Raji (cell line): ENCODE data around the gene SLC26A6.

Source experiments
- POLR2A ChIP-seq: IDR thresholded peaks from 2 replicates; pipeline ENCODE4 v1.6.1; 2011; ENCODE audit warnings: low read depth, low read length, control low read depth; ENCODE audit not compliant: insufficient read depth

The SLC26A6 gene

DNA sequence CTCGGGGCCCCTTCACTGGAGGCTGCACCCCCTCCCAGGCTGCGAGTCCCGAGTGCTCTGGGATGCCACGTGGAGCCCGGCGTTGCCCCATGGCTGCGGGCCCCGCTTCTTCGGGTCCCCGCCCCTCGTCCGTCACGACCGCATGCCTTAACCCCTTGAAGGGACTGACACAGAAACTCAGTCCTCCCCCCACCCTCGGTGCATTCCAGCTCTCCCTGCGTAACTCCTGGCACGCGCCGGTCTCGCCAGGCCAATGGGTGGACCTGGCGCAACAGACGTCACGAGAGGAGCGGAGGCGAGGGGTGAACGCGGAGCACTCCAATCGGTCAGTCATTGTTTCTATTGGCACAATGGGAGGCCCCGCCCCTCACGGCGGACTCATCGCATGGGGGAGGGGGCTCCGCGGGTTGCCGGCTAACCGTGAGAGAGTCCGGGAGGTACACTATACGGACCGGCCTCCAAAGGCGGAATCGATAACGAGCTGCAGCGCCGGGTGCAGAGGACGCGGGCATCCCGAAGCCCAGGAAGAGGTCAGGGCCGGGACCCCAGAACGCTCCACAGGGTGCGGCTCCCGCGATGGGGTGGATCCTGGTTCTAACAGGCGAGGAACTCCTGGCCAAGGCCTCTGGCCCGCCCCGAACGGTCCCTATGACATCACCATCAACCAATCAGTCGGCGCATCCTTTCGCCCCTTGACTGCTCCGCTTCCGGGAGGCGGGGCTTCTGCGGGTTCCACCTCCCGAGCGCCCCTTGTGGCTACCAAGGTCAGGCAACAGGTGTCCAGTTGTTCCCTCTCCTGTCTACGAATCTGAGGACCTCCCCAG lies 28.4 kb upstream of the SLC26A6 start:
- TF ChIP-seq POLR2A = peak; percentile 66; the same call in 1 of the 2 replicates

DNA sequence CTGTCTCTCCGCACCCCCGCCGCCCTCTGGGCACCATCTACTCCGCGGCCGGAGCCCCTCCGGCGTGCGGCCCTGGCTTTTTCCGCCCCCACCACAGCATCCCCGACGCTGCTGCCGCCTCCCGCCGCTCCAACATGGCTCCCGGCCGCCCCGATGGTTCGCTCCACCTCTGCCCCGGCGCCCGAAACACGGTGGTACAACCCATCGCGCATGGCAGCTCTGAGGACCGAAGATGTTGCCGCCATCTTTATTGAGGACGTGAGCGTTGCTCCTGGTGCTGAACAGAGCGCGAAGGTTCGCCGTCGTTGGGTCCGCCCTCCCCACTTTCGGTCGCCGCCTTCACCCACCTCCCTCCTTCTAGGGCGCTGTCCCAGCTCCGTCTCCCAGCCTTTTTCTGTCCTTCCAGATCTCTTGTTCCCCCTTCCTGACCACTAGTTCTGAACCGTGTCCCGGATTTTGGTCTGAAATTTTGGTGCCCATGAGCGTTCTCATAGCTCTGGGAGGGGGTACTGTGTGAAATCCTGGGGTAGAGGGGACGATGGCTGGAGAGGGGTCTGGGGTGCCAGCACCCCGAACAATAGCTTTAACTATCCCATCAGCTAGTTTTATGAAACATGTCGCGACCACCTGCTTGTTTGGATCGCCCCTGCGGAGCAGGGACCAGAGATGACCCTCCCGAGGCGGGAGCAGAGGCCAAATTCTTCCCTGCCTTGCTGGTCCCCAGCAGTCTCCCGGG lies 27.7 kb upstream of the SLC26A6 start, which contains the start of gene CELSR3:
Gene CELSR3, minus strand, starts transcription at position 134 of the 736 bp plus-strand sequence. CDS start 252 bp downstream, outside the sequence.
- TF ChIP-seq POLR2A = peak; percentile 77

DNA sequence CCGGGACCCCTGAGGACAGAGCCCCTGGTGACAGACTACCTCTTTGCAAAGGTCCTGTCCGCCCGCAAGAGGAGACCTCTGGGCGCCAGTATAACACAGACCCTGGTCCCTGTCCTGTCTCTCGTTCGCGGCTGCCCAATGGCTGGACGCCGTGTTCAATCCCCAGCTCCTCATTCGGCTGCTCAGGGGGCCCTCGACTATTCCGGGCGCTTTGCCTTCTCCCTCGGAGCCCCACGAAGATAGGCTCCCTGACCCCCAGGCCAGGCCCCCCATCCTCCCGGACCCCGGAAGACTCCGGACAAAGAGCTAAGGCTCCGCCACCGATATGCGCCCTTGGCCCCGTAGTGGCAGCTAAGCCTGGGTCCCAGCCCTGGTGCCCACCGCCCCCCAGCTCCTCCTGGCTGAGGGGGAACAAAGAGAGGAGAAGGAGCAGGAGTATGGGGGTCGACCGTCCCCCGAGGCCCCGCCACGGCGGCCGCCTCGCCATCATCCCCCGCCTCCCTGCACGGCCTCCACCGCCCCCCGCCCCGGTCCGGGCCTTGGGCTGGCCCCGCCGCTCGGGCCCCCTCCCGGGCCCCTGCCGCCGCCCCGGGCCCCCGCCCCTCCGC lies 27.0 kb upstream of the SLC26A6 start:
- no peak for TF ChIP-seq POLR2A

DNA sequence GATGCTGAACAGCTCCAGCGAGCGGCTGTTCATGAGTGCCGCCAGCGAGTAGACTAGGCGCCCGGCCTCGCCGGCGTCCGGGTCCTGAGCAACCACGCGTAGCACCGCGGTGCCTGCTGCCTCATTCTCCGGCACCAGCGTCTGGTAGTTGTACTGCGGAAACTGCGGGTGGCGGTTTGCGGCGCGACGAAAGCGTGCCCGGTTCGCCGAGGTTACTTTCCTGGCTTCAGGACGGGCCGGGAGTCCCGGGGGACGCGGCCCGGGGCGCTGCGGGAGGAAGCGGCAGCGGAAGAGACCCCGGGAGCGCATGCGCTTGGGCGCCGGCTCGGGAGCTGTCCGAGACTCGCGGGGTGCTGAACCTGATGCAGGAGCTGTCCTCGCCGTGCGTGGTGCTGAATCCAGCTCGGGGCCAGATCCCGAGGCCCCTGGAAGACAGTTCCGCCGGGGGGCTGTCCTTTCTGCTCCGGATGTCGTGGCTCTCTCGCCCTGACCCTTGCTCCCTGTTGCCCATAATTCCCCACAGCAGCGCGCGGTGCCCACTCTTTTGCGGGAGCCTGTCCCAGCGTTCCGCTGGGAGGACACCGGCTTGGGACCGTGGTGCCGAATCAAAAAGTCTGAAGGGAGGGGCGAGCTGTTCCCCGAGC lies 26.4 kb upstream of the SLC26A6 start:
- no peak for TF ChIP-seq POLR2A

DNA sequence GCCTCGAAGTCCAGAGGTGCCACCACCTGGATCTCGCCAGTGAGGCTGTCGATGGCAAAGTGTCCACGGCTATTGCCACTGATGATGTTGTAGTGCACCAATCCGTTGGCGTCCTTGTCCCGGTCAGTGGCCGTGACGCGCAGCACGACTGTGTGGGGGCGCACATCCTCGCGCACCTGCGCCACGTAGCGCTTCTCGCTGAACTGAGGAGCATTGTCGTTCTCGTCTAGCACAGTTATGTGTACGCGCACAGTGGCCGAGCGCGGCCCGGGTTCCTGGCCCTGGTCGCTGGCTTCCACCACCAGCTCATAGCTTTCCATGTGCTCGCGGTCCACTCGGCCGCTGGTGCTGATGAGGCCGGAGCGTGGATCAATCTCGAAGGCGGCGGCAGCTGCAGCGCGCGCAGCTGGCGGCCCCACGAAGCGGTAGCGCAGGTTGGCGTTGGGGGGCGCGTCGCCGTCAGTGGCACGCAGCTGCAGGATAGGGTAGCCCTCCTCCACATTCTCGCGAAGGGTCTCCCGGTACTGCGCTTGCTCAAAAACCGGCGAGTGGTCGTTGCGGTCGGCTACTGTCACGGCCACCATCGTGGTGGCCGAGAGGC lies 25.6 kb upstream of the SLC26A6 start:
- TF ChIP-seq POLR2A = no peak

DNA sequence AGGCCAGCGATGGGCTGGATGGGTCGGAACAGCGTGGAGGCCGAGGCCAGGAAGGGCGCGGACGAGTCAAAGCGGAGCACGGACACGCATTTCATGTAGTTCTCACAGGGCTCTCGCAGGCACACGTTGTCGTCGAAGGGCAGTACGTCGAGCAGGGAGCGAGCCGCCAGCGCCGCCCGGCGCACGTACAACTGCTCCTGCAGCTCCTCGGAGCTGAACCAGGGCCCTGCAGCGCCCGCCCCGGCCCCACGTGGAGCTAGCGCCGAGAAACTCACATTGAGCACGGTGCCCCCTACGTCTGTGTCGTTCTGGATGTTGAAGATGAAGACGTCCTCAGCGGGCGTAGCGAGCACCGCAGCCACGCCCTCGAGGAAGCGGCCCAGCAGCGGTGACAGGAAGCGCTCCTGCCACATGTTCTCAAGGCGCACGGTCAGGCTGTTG lies 21.6 kb upstream of the SLC26A6 start:
- TF ChIP-seq POLR2A = no peak

DNA sequence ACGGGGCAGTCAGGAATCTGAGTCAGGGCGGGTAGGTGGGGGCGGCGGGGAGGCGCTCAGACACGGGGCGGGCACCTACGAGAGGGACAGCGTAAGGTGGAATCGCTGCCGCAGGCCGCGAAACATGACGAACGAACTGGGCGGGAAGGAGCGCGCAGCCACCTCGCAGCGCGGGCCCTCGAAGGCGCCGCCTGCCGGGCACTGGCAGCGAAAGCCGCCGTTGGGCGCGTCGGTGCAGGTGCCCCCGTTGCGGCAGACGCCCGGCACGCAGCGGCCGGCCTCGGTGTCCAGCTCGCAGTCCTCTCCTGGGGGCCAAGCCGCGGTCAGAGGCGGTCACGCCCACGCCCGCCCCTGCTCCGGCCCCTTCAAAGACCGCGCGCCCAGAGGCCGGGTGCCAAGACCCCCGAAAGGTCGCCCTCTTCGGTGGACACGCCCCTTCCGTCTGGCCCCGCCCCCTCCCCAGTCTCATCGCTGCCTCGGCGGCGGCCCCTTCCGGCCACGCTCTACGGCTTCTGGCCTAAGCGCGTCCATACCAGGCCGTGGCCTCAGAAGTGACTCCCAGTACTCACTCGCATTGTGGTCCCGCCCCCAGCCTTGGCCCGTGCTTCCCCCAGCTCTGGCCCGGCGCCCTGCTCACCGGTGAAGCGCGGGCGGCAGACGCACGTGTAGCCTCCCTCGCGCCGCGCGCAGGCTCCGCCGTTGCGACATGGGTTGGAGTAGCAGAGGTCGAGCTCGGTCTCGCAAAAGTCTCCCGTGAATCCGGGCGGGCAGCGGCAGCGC lies 21.0 kb upstream of the SLC26A6 start:
- peak; percentile 46; the same call in 1 of the 2 replicates for TF ChIP-seq POLR2A

DNA sequence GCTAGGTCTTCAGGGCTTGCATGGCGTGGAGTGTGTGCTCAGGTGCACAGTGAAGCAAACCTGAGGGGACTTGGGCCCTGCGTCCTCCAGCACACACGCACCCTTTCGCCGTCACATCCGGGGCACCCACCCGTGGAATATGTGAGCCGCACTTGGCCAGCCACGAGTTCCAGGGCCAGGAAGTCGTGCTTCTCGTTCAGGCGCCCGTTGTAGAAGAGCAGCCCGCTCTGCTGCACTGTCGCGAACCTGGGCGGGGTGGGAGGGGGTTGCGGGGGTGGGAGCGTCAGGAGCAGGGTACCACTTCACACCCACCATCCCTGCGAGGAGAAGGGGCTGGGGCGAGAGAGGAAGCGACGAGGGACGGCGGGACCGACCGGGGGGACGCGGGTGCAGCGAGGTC lies 20.3 kb upstream of the SLC26A6 start:
- no peak for TF ChIP-seq POLR2A

DNA sequence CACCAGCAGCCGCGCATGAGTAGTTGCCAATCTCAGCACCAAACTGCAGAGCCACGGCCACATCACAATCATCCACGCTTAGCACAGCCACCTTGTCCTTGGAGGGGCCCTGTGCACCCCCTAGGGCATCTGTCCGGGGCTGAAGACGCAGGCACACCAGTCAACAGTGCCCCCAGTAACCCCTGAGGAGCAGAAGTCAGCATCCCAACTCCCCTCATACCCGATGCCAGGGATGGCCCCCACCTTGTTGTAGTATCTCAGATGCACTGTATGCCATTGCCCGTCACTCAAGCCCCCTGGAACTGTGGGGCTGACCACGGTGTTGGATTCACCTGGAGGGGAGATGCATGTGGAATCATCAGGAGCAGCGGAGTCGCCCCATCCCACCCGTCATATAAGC lies 19.8 kb upstream of the SLC26A6 start:
- no peak for TF ChIP-seq POLR2A

DNA sequence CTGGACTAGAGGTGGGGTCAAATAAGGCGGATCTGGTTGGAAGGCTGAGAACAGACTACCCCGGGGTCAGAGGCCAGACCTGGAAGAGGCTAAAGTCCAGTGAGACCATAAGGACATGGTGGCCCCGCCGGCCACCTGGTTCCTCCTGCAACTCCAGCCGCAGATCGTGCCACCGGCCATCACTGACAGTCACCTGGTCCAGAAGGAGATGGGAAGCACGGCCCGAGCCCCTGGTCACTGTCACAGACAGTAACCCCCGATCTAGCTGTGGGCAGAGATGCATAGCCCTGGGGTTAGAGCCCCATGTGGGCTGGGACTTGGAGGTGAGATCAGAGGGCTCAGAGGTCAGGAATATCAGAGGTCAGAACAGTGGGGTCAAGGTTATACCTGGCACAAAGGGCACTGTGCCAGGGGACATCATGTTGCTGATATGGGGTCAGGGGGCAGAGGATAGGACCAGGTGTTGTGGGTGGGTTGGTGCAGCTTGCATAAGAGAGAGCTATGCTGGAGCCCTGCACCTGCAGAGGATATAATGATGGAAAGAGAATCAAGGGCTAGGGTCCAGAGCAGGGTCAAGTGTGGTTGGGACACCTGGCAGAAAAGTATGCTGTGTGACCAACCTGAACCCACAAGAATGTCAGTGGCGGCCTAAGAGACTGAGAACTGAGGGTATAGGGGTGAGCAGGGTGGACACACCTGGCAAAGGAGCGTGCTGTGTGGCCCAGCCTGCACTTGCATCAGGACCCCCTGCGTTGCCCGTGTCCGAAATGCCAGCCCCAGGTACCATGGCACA lies 17.9 kb upstream of the SLC26A6 start:
- no peak for TF ChIP-seq POLR2A

DNA sequence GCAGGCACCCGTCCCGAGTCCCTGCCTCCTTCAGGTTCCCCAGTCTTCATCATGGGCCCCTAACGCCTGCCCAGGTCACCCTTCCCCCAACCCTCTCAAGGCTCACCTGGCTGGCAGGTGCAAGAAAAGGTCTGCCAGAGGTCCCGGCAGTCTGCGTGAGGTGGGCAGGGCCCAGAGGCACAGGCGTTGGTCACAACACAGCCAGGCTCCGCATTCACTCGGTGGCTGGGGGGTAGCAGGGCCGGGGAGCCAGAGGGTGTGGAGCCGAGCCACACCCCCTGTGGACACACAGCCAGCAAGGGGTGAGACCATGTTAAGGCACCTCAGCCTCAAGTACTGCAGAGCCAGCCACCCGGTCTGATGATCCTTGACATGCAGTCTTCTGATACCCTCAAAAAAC lies 16.5 kb upstream of the SLC26A6 start:
- TF ChIP-seq POLR2A = no peak

DNA sequence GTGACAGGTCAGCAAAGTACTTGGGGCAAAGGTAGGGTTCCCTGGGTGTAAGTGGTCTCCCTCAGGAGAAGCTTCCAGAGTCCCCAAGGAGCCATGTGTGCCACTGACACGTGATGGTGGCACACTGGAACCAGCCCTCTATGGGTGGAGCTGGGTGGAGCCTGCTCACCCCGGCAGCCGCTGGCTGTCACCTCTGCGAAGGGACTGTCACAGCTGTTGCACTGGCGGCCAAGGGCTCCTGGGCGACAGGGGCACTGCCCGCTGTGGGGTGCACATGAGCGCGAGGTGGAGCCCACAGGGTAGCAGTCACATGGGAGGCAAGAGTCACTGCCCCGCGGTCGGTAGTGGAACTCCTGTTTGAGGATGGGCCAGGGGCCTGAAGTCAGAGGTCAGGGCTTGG lies 15.5 kb upstream of the SLC26A6 start:
- no peak for TF ChIP-seq POLR2A

DNA sequence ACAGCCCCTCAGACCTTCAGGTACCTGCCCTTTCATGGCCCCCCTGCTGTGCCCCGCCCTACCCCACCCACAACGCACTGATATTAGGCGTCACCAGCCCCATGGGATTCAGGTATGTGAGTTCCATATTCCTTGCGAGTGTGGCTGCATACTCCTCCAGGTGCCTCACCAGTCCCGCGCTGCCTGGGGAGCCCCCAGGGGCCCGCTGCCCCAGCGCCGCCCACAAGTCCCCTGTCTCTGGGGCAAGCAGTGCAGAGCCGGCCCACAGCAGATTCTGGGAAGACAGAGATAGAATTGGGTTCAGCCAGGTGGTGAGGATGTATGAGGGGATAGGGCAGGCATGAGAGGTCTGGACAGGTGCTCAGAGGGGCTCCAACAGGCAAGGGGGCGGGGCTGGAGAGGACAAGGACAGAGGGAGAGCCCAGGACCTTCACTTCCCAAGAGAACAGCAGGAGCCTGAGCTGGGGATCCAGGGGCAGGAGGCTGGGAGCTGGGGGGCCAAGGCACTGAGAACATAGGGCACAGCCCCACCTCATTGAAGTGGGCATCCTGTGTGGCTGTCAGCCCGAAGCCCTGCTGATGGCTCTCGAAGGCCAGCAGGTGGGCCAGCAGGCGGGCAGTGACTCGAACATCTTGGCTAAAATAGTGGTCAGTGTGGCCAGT lies 13.1 kb upstream of the SLC26A6 start:
- no peak for TF ChIP-seq POLR2A

DNA sequence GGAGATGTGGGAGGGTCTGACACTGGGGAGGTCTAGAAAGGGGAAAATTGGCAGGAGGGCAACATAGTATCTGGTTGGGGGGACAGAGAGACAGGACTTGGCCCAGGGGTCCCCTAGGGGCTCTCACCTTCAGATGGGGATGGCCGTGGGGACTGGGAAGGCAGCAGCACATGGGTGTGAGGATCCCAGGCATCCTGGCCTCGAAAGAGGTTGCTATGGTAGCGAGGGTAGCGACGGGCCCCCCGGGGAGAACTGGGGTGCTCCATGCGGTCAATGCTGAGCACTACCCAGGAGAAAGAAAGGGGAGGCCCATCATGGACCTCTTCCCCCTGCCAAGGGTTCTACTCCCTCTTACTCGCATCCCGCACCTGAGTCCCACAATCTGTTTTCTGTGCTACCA lies 12.5 kb upstream of the SLC26A6 start:
- no peak for TF ChIP-seq POLR2A
